Measurements from ENCODE around the gene TRIP13.

Gene TRIP13

GRCh38 chr5:854966-855743, 37.5 kb upstream of the TRIP13 start:
- no peak overlapping the region for H3K27ac ChIP-seq
- TF ChIP-seq ZFX (IDR thresholded peaks at IDR 0.05) (no peak), CTCF (conservative IDR thresholded peaks at IDR 0.05) (no peak)

DNA sequence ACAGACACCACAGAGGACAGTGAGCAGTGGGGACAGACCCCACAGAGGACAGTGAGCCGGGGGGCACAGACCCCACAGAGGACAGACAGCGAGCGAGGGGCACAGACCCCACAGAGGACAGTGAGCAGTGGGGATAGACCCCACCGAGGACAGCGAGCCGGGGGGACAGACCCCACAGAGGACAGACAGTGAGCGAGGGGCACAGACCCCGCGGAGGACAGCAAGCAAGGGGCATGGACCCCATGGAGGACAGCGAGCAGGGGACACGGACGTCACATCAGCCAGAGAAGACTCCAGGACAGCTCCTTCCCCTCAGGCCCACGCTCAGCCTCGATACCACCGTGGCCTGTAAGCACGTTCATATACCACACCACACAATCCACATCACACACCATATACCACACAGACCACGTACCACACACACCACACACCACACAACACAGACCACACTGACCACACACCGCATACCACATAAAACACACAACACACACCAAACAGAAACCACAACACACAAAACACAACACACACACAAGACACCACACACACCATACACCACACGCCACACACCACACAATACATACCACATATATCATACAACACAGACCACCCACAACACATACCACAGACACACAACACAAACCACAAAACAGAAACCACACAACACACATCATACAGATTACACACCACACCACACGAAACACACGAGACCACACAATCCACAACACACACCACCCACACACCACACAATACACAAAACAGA, 36.7 kb upstream of the TRIP13 start:
- no peak overlapping the region for H3K27ac ChIP-seq
- TF ChIP-seq ZFX (IDR thresholded peaks at IDR 0.05): no peak
- no peak for TF ChIP-seq CTCF (conservative IDR thresholded peaks at IDR 0.05)

DNA sequence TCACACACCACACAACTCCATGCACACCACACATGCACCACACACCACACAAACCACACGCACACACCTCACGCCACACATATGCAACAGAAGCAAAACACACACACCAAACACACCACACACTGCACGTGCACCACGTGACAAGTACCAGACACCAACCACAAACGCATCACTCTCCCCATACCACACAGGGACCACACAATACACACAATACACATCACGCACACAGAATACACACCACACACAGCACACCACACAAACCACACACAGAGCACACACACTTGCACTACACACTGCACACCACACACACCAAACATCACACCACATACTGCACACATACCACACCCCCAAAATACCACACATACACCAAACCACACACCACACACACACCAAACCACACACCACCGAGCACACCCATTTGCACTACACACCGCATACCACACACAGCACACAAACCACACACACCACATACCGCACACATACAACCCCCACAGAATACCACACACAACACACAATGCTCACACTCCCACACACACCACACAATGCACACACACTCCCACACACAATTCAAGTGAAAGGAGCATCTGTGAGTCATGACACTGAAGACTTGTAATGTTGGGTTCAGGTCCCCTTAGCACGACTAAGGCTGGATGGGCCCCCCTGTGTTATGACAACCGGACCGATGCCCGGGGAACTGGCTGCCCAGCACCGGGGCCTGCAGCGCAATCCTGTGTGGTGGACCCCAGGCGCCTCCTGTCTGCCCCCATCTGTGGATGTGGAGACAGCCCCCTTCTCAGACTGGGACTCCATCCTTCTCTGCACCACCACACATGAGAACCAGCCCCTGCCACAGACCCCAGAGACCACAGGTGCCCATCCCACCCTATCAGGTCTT, 35.9 kb upstream of the TRIP13 start:
- no peak overlapping the region for H3K27ac ChIP-seq
- no peak for TF ChIP-seq CTCF (conservative IDR thresholded peaks at IDR 0.05)

DNA sequence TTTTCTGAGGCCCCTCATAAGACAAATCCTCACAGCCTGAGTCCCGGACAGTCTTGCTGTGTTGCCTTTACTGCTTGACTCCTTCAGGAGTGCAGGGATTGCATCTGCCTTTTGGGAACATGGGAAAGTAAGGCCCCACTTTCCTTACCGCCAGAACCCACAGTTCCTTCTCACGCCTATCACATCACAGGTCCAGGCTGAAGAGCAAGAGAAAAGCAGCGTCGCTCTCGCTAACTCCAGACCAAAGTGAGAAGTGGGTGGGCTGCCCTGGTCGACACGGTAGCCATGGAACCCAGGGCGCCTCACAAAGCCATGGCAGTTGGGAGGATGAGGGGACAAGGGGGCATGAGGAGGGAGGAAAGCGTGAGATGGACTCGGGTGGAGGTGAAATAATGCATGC, 34.0 kb upstream of the TRIP13 start:
- no peak overlapping the region for H3K27ac ChIP-seq
- no peak for TF ChIP-seq CTCF (conservative IDR thresholded peaks at IDR 0.05)
- TF ChIP-seq ZFX (IDR thresholded peaks at IDR 0.05): no peak

GRCh38 chr5:859391-859790, 33.3 kb upstream of the TRIP13 start:
- H3K27ac ChIP-seq: no peak overlapping the region
- TF ChIP-seq CTCF (conservative IDR thresholded peaks at IDR 0.05): no peak
- TF ChIP-seq ZFX (IDR thresholded peaks at IDR 0.05): no peak

DNA sequence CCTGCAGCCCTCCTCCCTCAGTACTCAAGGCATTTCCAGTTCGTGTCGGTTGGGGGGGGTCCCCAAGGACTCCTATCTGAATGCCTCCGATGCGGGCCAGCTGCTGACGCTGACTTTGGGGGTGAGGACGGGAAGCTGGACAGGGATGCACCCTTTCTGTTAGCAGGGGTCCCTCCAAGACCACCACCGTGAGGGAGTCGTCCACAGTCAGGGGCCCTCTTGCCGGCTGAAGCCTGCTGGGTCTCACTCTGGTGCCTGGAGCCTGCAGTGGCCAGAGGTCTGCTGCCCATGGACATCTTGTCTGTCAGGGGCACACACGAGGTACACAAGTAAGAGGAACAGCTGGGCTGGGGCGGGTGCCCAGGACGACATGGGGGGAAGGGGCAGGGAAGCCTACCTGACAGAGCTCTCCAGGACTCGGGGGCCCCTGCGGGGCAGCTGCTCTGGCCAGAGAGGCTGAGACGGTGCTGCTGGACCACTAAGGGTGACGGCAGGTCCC, 32.8 kb upstream of the TRIP13 start:
- H3K27ac ChIP-seq: no peak overlapping the region
- TF ChIP-seq CTCF (conservative IDR thresholded peaks at IDR 0.05): no peak
- TF ChIP-seq ZFX (IDR thresholded peaks at IDR 0.05): no peak
